HepG2 (cell line): Measurements from ENCODE around the gene WASHC4. TPM values are rescaled to one million over a fixed set of nuclear protein-coding genes. Genes with fewer than 3 reads are reported as not detected.
A peak's percentile ranks its signal among the peaks of the same experiment; 100 is the strongest.

Experiments used
- GABPA ChIP-seq, 2 experiments: IDR thresholded peaks; 2 replicates each; pipeline ENCODE4 v1.6.1; 2011 to 2016; ENCODE audit warnings: low read depth in 2 of 2, low read length in 1 of 2, missing biosample characterization in 1 of 2, missing genetic modification characterization in 1 of 2
- GTF3A ChIP-seq: sonication (generic); formaldehyde crosslinking; conservative IDR thresholded peaks from 2 replicates; pipeline ENCODE4 v1.4.0; 2020; ENCODE audit warnings: mild to moderate bottlenecking, missing genetic modification reagents
- HOXA3 ChIP-seq: sonication (generic); formaldehyde crosslinking; IDR thresholded peaks from 2 replicates; pipeline ENCODE4 v1.5.0; 2020; ENCODE audit warnings: missing genetic modification reagents
- MED1 ChIP-seq: sonication (generic); formaldehyde crosslinking; IDR thresholded peaks from 2 replicates; pipeline ENCODE4 v1.4.0; 2020; ENCODE audit warnings: missing genetic modification reagents
- MYC ChIP-seq: sonication (generic); formaldehyde crosslinking; IDR thresholded peaks from 2 replicates; pipeline ENCODE4 v1.9.0; 2021; ENCODE audit warnings: missing genetic modification reagents, borderline replicate concordance
- PAF1 ChIP-seq: IDR thresholded peaks from 2 replicates; pipeline ENCODE4 v1.6.1; 2016; ENCODE audit warnings: missing genetic modification reagents, missing compliant biosample characterization
- RFX3 ChIP-seq: IDR thresholded peaks from 2 replicates; pipeline ENCODE4 v1.6.1; 2016; ENCODE audit warnings: missing biosample characterization, missing genetic modification reagents
- SMAD9 ChIP-seq: sonication (generic); formaldehyde crosslinking; IDR thresholded peaks from 2 replicates; pipeline ENCODE4 v1.5.1; 2020; ENCODE audit warnings: mild to moderate bottlenecking, missing genetic modification reagents
- SMYD3 ChIP-seq: sonication (generic); formaldehyde crosslinking; IDR thresholded peaks from 2 replicates; pipeline ENCODE4 v1.8.1; 2023; ENCODE audit warnings: mild to moderate bottlenecking, missing genetic modification reagents
- TBX2 ChIP-seq: sonication (generic); formaldehyde crosslinking; IDR thresholded peaks from 2 replicates; pipeline ENCODE4 v1.5.0; 2020; ENCODE audit warnings: missing genetic modification reagents, mild to moderate bottlenecking, borderline replicate concordance
- TOPORS ChIP-seq: sonication (generic); formaldehyde crosslinking; IDR thresholded peaks from 2 replicates; pipeline ENCODE4 v1.8.0; 2023; ENCODE audit warnings: mild to moderate bottlenecking, missing genetic modification reagents
- YY1 ChIP-seq: IDR thresholded peaks from 2 replicates; pipeline ENCODE4 v1.6.1; 2011; ENCODE audit warnings: low read length, low read depth, moderate library complexity, mild to moderate bottlenecking; ENCODE audit not compliant: insufficient read depth, insufficient replicate concordance
- ZBTB38 ChIP-seq: sonication (generic); formaldehyde crosslinking; IDR thresholded peaks from 2 replicates; pipeline ENCODE4 v1.5.1; 2020; ENCODE audit warnings: mild to moderate bottlenecking, missing genetic modification reagents
- ZBTB42 ChIP-seq: sonication (generic); formaldehyde crosslinking; IDR thresholded peaks from 2 replicates; pipeline ENCODE4 v1.5.0; 2020; ENCODE audit warnings: mild to moderate bottlenecking, missing genetic modification reagents
- ZFY ChIP-seq: sonication (generic); formaldehyde crosslinking; IDR thresholded peaks from 2 replicates; pipeline ENCODE4 v1.4.0; 2020; ENCODE audit warnings: missing genetic modification reagents
- ZNF350 ChIP-seq: sonication (generic); formaldehyde crosslinking; IDR thresholded peaks from 2 replicates; pipeline ENCODE4 v1.4.0; 2020; ENCODE audit warnings: mild to moderate bottlenecking, low read depth, missing genetic modification reagents, borderline replicate concordance
- ZNF44 ChIP-seq: sonication (generic); formaldehyde crosslinking; IDR thresholded peaks from 2 replicates; pipeline ENCODE4 v1.5.1; 2020; ENCODE audit warnings: mild to moderate bottlenecking, missing genetic modification reagents
- ZNF460 ChIP-seq: sonication (generic); formaldehyde crosslinking; IDR thresholded peaks from 2 replicates; pipeline ENCODE4 v1.5.1; 2020; ENCODE audit warnings: missing genetic modification reagents, mild to moderate bottlenecking, borderline replicate concordance
- ZNF562 ChIP-seq: sonication (generic); formaldehyde crosslinking; IDR thresholded peaks from 2 replicates; pipeline ENCODE4 v1.8.0; 2022; ENCODE audit warnings: missing genetic modification reagents, borderline replicate concordance
- ZNF75D ChIP-seq: sonication (generic); formaldehyde crosslinking; IDR thresholded peaks from 2 replicates; pipeline ENCODE4 v1.8.1; 2023; ENCODE audit warnings: missing genetic modification reagents, mild to moderate bottlenecking, borderline replicate concordance
- ZSCAN20 ChIP-seq: sonication (generic); formaldehyde crosslinking; IDR thresholded peaks from 2 replicates; pipeline ENCODE4 v1.4.0; 2020; ENCODE audit warnings: missing genetic modification reagents, mild to moderate bottlenecking, borderline replicate concordance
- polyA plus RNA-seq, 8 experiments: library from polyadenylated mRNA; depleted of rRNA in 3 of 8; stranded (reverse) in 7 of 8; unstranded in 1 of 8; fragments of >200 nt; fragmentation: Illumina TruSeq in 4 of 8; extraction: Trizol in 4 of 8; gene quantifications; 2 replicates each; pipeline versions ENCODE4 v1.2.1 to v1.2.3, GENCODE V29; 2011 to 2016; ENCODE audit warnings: low read depth in 4 of 8, missing spikeins in 1 of 8, mixed read lengths in 1 of 8; ENCODE audit not compliant: insufficient read depth in 1 of 8
- total RNA-seq, 5 experiments: library from RNA; depleted of rRNA; stranded (reverse); fragments of >200 nt; fragmentation: Illumina TruSeq; extraction: Trizol; gene quantifications; 2 replicates each; pipeline ENCODE4 v1.2.3, GENCODE V29; 2016; ENCODE audit warnings: low read depth in 1 of 5
- TF ChIP-seq, protein P1 (sequence below): sonication (generic); formaldehyde crosslinking; IDR thresholded peaks from 2 replicates; pipeline ENCODE4 v1.4.0; 2020; ENCODE audit warnings: mild to moderate bottlenecking, missing genetic modification reagents, borderline replicate concordance
- TF ChIP-seq, protein P2 (sequence below): sonication (generic); formaldehyde crosslinking; IDR thresholded peaks from 2 replicates; pipeline ENCODE4 v1.8.1; 2023; ENCODE audit warnings: missing genetic modification reagents, inconsistent platforms, borderline replicate concordance

Gene WASHC4
- total and polyA plus RNA-seq, 2 of the 13 experiments (the other 11 are each of a cell fraction or from before 2014, with no cell fraction given): 21.0 to 36.3 TPM

DNA sequence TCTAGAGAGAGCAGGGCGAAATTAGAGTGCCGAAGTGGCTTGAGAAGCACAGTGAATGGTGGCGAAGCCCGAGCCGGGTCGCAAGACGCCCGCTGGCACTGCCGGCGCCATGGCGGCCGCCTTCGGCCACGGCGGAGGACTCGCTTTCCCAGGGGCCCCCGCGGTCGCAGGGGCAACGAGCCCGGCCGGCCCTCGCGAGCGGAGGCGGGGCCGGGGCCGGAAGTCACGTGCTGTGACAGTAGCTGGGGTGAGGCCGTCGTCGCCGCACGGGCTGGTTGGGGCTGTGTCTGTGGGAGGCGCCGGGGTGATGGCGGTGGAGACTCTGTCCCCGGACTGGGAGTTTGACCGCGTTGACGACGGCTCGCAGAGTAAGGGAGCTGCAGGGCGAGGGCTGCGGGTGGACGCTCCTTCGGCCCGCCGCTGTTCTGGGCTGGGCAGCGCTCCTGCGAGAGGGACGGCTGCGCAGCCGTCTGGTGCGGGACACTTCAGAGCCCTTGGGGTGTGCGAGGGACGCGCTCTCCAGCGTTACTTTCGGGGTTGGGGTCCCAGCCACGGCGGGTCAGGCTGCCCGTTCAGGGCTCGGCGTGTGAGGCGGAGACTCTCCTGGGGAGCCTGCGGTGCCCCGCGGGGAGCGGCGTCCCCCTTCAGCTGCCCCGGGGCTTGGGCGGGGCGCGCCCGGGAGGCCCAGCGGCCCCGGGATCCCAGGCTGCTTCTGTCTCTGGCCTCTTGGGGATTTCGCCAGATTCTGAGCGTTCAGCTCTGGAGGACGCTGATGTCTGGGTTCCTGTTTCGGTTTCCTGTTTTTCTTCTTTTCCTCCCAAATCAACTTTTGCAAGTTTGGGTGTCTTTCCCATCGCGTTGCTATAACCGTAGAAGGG, at the start of gene WASHC4 (continued):
- TF ChIP-seq, protein P1, sequence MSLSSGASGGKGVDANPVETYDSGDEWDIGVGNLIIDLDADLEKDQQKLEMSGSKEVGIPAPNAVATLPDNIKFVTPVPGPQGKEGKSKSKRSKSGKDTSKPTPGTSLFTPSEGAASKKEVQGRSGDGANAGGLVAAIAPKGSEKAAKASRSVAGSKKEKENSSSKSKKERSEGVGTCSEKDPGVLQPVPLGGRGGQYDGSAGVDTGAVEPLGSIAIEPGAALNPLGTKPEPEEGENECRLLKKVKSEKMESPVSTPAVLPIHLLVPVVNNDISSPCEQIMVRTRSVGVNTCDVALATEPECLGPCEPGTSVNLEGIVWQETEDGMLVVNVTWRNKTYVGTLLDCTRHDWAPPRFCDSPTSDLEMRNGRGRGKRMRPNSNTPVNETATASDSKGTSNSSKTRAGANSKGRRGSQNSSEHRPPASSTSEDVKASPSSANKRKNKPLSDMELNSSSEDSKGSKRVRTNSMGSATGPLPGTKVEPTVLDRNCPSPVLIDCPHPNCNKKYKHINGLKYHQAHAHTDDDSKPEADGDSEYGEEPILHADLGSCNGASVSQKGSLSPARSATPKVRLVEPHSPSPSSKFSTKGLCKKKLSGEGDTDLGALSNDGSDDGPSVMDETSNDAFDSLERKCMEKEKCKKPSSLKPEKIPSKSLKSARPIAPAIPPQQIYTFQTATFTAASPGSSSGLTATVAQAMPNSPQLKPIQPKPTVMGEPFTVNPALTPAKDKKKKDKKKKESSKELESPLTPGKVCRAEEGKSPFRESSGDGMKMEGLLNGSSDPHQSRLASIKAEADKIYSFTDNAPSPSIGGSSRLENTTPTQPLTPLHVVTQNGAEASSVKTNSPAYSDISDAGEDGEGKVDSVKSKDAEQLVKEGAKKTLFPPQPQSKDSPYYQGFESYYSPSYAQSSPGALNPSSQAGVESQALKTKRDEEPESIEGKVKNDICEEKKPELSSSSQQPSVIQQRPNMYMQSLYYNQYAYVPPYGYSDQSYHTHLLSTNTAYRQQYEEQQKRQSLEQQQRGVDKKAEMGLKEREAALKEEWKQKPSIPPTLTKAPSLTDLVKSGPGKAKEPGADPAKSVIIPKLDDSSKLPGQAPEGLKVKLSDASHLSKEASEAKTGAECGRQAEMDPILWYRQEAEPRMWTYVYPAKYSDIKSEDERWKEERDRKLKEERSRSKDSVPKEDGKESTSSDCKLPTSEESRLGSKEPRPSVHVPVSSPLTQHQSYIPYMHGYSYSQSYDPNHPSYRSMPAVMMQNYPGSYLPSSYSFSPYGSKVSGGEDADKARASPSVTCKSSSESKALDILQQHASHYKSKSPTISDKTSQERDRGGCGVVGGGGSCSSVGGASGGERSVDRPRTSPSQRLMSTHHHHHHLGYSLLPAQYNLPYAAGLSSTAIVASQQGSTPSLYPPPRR (CRISPR knock-in tag): peak; percentile 73; the same call in 1 of the 2 replicates
- TF ChIP-seq ZBTB38 (peak; percentile 89), ZNF562 (CRISPR knock-in tag) (no peak; the same call in 1 of the 2 replicates), SMYD3 (CRISPR knock-in tag) (peak; percentile 82; the same call in 1 of the 2 replicates), MYC (peak; percentile 83; the same call in 1 of the 2 replicates), ZBTB42 (CRISPR knock-in tag) (peak; percentile 83; the same call in 1 of the 2 replicates), YY1 (peak; percentile 98), GABPA (IDR thresholded peaks at IDR 0.05; ENCODE audit: low read depth, low read length) (peak; percentile 82), GABPA (CRISPR knock-in tag; IDR thresholded peaks at IDR 0.05; ENCODE audit: low read depth) (peak; percentile 85), RFX3 (CRISPR knock-in tag) (no peak), PAF1 (CRISPR knock-in tag) (no peak), GTF3A (peak; percentile 89; the same call in 1 of the 2 replicates), ZNF75D (CRISPR knock-in tag) (no peak), ZSCAN20 (CRISPR knock-in tag) (peak; percentile 61; the same call in 1 of the 2 replicates), ZFY (CRISPR knock-in tag) (peak; percentile 85), ZNF44 (CRISPR knock-in tag) (no peak), HOXA3 (peak; percentile 94), MED1 (CRISPR knock-in tag) (peak; percentile 76), ZNF460 (CRISPR knock-in tag) (no peak), TOPORS (CRISPR knock-in tag) (peak; percentile 61), ZNF350 (peak; percentile 77; the same call in 1 of the 2 replicates), TBX2 (peak; percentile 95), SMAD9 (0 out of 2 replicates have a peak, but pooled peaks have one; percentile 71)
- TF ChIP-seq, protein P2, sequence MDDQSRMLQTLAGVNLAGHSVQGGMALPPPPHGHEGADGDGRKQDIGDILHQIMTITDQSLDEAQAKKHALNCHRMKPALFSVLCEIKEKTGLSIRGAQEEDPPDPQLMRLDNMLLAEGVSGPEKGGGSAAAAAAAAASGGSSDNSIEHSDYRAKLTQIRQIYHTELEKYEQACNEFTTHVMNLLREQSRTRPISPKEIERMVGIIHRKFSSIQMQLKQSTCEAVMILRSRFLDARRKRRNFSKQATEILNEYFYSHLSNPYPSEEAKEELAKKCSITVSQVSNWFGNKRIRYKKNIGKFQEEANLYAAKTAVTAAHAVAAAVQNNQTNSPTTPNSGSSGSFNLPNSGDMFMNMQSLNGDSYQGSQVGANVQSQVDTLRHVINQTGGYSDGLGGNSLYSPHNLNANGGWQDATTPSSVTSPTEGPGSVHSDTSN (CRISPR knock-in tag): no peak; the same call in 1 of the 2 replicates
